Spleen (tissue), 7 donors: Measurements from ENCODE around the gene HPS3.

ENCODE experiments used
- POLR2A ChIP-seq, 3 donors: fragments of 450-650 bp; IDR thresholded peaks; one replicate each; pipeline ENCODE4 v1.5.1; 2017; ENCODE audit warnings: antibody characterized with exemption in 3 of 3, mild to moderate bottlenecking in 1 of 3
- POLR2AphosphoS5 ChIP-seq, 3 donors: sonication (generic); formaldehyde crosslinking; IDR thresholded peaks; one replicate each; pipeline ENCODE4 v1.5.1; 2017; ENCODE audit warnings: antibody characterized with exemption in 3 of 3
- TF ChIP-seq, protein P1 (sequence below), 11 experiments: fragments of 200-600 bp in 7 of 11; fragments of 450-650 bp in 4 of 11; sonication (generic) in 4 of 11; IDR thresholded peaks in 8 of 11; conservative IDR thresholded peaks in 3 of 11; 1 replicate in 7 of 11; 2 replicates in 4 of 11; pipeline versions ENCODE4 v1.4.0 to v1.8.0; 2016 to 2021; ENCODE audit warnings: antibody characterized with exemption in 11 of 11, inconsistent platforms in 4 of 11, mild to moderate bottlenecking in 1 of 11
- donor health status: DM: no; HTN: no; CAD: no; lungs with moderate emphysema.
- donor health status: DM: no; HTN: no; CAD: no.
- donor health status: DM: no; HTN: no; CAD: no.

DNA sequence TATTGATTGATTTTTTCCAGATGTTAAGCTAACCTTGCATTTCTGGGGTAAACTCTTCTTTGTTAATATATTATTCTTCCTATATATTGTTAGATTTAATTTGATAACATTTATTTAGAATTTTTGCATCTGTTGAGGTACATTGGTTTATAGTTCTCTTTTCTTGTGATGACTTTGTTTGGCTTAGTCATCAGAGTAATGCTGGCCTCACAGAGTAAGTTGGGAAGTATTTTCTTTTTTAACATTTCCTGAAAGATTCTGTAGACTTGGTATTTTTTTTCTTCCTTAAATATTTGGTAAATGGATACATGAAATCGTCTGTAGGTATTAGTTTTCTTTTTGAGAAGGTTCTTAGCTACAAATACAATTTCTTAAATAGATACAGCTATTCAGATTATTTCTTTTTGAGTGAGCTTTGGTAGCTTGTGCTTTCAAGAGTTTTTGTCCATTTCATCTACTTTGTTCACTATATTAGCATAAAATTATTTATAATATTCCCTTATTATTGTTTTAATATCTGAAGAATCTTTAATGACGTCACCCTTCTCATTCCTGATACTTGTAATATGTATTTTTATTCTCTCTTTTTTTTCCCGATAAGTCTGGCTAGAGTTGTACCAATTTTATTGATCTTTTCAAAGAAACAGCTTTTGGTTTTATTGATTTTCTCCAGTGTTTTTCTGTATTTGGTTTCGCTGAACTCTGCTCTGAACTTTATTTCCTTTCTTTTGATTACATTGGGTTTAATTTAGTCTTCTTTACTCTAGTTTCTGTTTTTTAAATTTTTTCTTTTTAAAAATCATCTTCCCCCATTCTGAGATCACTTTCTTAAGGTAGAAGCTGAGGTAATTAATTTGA is 6.5 kb upstream of the HPS3 start:
- TF ChIP-seq, protein P1, sequence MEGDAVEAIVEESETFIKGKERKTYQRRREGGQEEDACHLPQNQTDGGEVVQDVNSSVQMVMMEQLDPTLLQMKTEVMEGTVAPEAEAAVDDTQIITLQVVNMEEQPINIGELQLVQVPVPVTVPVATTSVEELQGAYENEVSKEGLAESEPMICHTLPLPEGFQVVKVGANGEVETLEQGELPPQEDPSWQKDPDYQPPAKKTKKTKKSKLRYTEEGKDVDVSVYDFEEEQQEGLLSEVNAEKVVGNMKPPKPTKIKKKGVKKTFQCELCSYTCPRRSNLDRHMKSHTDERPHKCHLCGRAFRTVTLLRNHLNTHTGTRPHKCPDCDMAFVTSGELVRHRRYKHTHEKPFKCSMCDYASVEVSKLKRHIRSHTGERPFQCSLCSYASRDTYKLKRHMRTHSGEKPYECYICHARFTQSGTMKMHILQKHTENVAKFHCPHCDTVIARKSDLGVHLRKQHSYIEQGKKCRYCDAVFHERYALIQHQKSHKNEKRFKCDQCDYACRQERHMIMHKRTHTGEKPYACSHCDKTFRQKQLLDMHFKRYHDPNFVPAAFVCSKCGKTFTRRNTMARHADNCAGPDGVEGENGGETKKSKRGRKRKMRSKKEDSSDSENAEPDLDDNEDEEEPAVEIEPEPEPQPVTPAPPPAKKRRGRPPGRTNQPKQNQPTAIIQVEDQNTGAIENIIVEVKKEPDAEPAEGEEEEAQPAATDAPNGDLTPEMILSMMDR (IDR thresholded peaks at IDR 0.05 in 8 of 11, conservative IDR thresholded peaks at IDR 0.05 in 3 of 11), result no peak
- TF ChIP-seq POLR2AphosphoS5 (IDR thresholded peaks at IDR 0.05) (no peak), POLR2A (IDR thresholded peaks at IDR 0.05) (no peak)
